ENCODE data around the gene CFAP46. TPM values are rescaled to one million over a fixed set of nuclear protein-coding genes. Genes with fewer than 3 reads are reported as not detected.

The CFAP46 gene
- total and polyA plus RNA-seq, 10 donors: 0.03 to 1.1 (median 0.12) TPM; not detected in 2

DNA sequence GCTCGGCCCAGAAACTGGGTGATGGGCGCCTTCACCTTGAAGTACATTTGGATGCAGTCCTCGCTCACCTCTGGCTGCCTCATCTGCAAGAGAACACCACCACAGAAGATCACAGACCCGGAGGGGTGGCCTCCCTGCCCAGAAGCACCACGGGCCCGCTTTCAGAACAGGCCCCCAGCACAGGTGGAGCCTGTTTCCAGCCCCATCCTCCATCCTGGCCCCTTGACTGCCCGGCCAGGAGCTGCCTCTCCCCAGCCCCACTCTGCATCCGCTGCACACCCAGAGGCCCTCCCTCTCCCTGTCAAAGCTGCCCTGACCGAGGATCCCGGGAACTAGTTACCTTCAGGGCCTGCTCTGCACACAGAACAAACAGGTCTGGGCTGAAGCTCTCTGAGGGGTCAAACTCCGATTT is 724 bp downstream of the CFAP46 start:
- DNase-seq: peak; percentile 74

GRCh38 chr10:132940791-132941465 is 1.4 kb downstream of the CFAP46 start:
- Histone ChIP-seq H3K9me3 (no peaks in the 10 kb centered on the region), H3K27me3 (replicated peaks in 1 of 7) (peaks cover 0 to 91% (median 41%) of the 10 kb centered on the region in 7 donors), H3K27ac (no peak overlapping the region), H3K4me1 (peaks cover 8 to 32% (median 19%) of the 10 kb centered on the region in 6 donors), H3K4me3 (no peak overlapping the region), H3K36me3 (no peaks in the 10 kb centered on the region)
- no peak for TF ChIP-seq POLR2A (IDR thresholded peaks at IDR 0.05)
- TF ChIP-seq, protein P1, sequence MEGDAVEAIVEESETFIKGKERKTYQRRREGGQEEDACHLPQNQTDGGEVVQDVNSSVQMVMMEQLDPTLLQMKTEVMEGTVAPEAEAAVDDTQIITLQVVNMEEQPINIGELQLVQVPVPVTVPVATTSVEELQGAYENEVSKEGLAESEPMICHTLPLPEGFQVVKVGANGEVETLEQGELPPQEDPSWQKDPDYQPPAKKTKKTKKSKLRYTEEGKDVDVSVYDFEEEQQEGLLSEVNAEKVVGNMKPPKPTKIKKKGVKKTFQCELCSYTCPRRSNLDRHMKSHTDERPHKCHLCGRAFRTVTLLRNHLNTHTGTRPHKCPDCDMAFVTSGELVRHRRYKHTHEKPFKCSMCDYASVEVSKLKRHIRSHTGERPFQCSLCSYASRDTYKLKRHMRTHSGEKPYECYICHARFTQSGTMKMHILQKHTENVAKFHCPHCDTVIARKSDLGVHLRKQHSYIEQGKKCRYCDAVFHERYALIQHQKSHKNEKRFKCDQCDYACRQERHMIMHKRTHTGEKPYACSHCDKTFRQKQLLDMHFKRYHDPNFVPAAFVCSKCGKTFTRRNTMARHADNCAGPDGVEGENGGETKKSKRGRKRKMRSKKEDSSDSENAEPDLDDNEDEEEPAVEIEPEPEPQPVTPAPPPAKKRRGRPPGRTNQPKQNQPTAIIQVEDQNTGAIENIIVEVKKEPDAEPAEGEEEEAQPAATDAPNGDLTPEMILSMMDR (IDR thresholded peaks at IDR 0.05 in 8 of 11, conservative IDR thresholded peaks at IDR 0.05 in 3 of 11): no peak
- no peak for TF ChIP-seq POLR2AphosphoS5 (IDR thresholded peaks at IDR 0.05)
- intact Hi-C loops (cut with DNase I; ENCODE audit: low total_unique reads): no loop called here
- WGBS, 5 donors: 80 to 83% (median 82%) methylated on average over 28 of the region's 28 CpGs
- peak; percentile 76 for DNase-seq

More for the DNA sequence above, 724 bp downstream of the CFAP46 start:
- Histone ChIP-seq H3K27me3 (replicated peaks in 1 of 7) (peaks cover 0 to 91% (median 41%) of the 10 kb centered on the region in 7 donors), H3K4me1 (peaks cover 8 to 32% (median 19%) of the 10 kb centered on the region in 6 donors), H3K36me3 (no peaks in the 10 kb centered on the region), H3K4me3 (peak overlapping the region in 2 of 8 donors; percentile 40 to 69), H3K9me3 (no peaks in the 10 kb centered on the region), H3K27ac (no peak overlapping the region)
- TF ChIP-seq, protein P1 (IDR thresholded peaks at IDR 0.05 in 8 of 11, conservative IDR thresholded peaks at IDR 0.05 in 3 of 11): no peak
- no peak for TF ChIP-seq POLR2A (IDR thresholded peaks at IDR 0.05)
- no peak for TF ChIP-seq POLR2AphosphoS5 (IDR thresholded peaks at IDR 0.05)
- intact Hi-C loops (cut with DNase I; ENCODE audit: low total_unique reads): no loop called here
- WGBS, 5 donors: 72 to 81% (median 76%) methylated on average over 7 to 11 of the region's 11 CpGs

GRCh38 chr10:132939957-132940790 is 2.2 kb downstream of the CFAP46 start:
- 43 to 61% (median 49%) methylated on average over 24 of the region's 24 CpGs for WGBS, 5 donors
- no peak overlapping the region for H3K27ac ChIP-seq
- H3K36me3 ChIP-seq: no peaks in the 10 kb centered on the region
- DNase-seq: peak; percentile 87
- H3K4me1 ChIP-seq: peaks cover 8 to 32% (median 19%) of the 10 kb centered on the region in 6 donors
- no peaks in the 10 kb centered on the region for H3K9me3 ChIP-seq
- H3K27me3 ChIP-seq (replicated peaks in 1 of 7): peaks cover 0 to 83% (median 41%) of the 10 kb centered on the region in 7 donors
- TF ChIP-seq, protein P1 (IDR thresholded peaks at IDR 0.05 in 8 of 11, conservative IDR thresholded peaks at IDR 0.05 in 3 of 11): peak; percentile 36 to 84 (median 71)
- TF ChIP-seq POLR2AphosphoS5 (IDR thresholded peaks at IDR 0.05): no peak
- intact Hi-C loops (cut with DNase I; ENCODE audit: low total_unique reads): loop anchor here (10.0 kb wide), 1 partner anchor 185 kb away; no protein-coding TSS in a partner anchor
- H3K4me3 ChIP-seq: no peak overlapping the region

Measured in spleen (tissue), 11 donors.